ENCODE data around the gene PNMA6F. TPM values are rescaled to one million over a fixed set of nuclear protein-coding genes. Genes with fewer than 3 reads are reported as not detected.

Gene PNMA6F
- total and polyA plus RNA-seq, 2 donors (not counting 1 experiment from before 2014, with no cell fraction given) = not detected

GRCh38 chrX:153301746-153302145 lies 19.8 kb downstream of the PNMA6F start:
- TF ChIP-seq, protein P1, sequence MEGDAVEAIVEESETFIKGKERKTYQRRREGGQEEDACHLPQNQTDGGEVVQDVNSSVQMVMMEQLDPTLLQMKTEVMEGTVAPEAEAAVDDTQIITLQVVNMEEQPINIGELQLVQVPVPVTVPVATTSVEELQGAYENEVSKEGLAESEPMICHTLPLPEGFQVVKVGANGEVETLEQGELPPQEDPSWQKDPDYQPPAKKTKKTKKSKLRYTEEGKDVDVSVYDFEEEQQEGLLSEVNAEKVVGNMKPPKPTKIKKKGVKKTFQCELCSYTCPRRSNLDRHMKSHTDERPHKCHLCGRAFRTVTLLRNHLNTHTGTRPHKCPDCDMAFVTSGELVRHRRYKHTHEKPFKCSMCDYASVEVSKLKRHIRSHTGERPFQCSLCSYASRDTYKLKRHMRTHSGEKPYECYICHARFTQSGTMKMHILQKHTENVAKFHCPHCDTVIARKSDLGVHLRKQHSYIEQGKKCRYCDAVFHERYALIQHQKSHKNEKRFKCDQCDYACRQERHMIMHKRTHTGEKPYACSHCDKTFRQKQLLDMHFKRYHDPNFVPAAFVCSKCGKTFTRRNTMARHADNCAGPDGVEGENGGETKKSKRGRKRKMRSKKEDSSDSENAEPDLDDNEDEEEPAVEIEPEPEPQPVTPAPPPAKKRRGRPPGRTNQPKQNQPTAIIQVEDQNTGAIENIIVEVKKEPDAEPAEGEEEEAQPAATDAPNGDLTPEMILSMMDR (IDR thresholded peaks at IDR 0.05) = no peak
- no peak for TF ChIP-seq EZH2 (IDR thresholded peaks at IDR 0.05; ENCODE audit: borderline replicate concordance, insufficient read depth, low read depth, low read length, poor library complexity, severe bottlenecking)
- intact Hi-C loops (cut with micrococcal nuclease) = no loop called here
- no peak for DNase-seq
- Histone ChIP-seq H3K4me1 (ENCODE audit: control insufficient read depth in 2 of 2, insufficient read depth in 2 of 2, low read length in 2 of 2) (no peaks in the 10 kb centered on the region), H3K27ac (ENCODE audit: low read length in 2 of 2) (no peak overlapping the region), H3K4me2 (replicated peaks; ENCODE audit: low read depth, low read length, poor library complexity, severe bottlenecking) (no peak overlapping the region), H4K20me1 (ENCODE audit: control insufficient read depth, insufficient read depth, low read length, poor library complexity, severe bottlenecking) (no peaks in the 10 kb centered on the region), H3K27me3 (replicated peaks in 1 of 4; ENCODE audit: control extremely low read depth in 1 of 4, control insufficient read depth in 3 of 4, insufficient read depth in 4 of 4, low read length in 3 of 4) (peaks cover 0 to 2% (median 0%) of the 10 kb centered on the region in 4 experiments), H3K9ac (ENCODE audit: low read length) (no peak overlapping the region), H3K9me3 (ENCODE audit: control extremely low read depth in 1 of 3, control insufficient read depth in 2 of 3, insufficient read depth in 1 of 3, low read length in 2 of 3) (no peaks in the 10 kb centered on the region), H3K4me3 (ENCODE audit: control extremely low read depth in 1 of 5, extremely low read depth in 1 of 5, insufficient read depth in 1 of 5, low read depth in 2 of 5, low read length in 4 of 5) (no peak overlapping the region), H3K79me2 (ENCODE audit: control insufficient read depth, insufficient read depth, low read length) (no peaks in the 10 kb centered on the region), H2AFZ (ENCODE audit: insufficient read depth, low read depth, low read length, poor library complexity, severe bottlenecking) (no peak overlapping the region), H3K36me3 (replicated peaks in 1 of 2; ENCODE audit: control extremely low read depth in 1 of 2, control insufficient read depth in 1 of 2, extremely low read depth in 1 of 2, insufficient read depth in 2 of 2, low read length in 1 of 2) (no peaks in the 10 kb centered on the region)
- H3K4me3 Mint-ChIP-seq = no peak overlapping the region
- 100% methylated on average over 1 of the region's 3 CpGs for WGBS (ENCODE audit: insufficient coverage)
- H3K27ac Mint-ChIP-seq = no peak overlapping the region
- ChIA-PET CTCF (no interaction called here), POLR2A (no interaction called here)
- H3K9me3 Mint-ChIP-seq (ENCODE audit: insufficient read depth) = no peaks in the 10 kb centered on the region
- no peaks in the 10 kb centered on the region for H3K4me1 Mint-ChIP-seq
- peaks cover 31% of the 10 kb centered on the region for H3K27me3 Mint-ChIP-seq
- ATAC-seq (ENCODE audit: low read depth) = no peak

- Histone ChIP-seq H4K20me1 (ENCODE audit: control insufficient read depth, insufficient read depth, low read length, poor library complexity, severe bottlenecking) (no peaks in the 10 kb centered on the region), H3K4me2 (replicated peaks; ENCODE audit: low read depth, low read length, poor library complexity, severe bottlenecking) (no peak overlapping the region), H3K4me1 (ENCODE audit: control insufficient read depth in 2 of 2, insufficient read depth in 2 of 2, low read length in 2 of 2) (no peaks in the 10 kb centered on the region), H3K79me2 (ENCODE audit: control insufficient read depth, insufficient read depth, low read length) (no peaks in the 10 kb centered on the region), H3K27me3 (replicated peaks in 1 of 4; ENCODE audit: control extremely low read depth in 1 of 4, control insufficient read depth in 3 of 4, insufficient read depth in 4 of 4, low read length in 3 of 4) (peaks cover 0 to 3% (median 1%) of the 10 kb centered on the region in 4 experiments), H2AFZ (ENCODE audit: insufficient read depth, low read depth, low read length, poor library complexity, severe bottlenecking) (no peak overlapping the region), H3K9me3 (ENCODE audit: control extremely low read depth in 1 of 3, control insufficient read depth in 2 of 3, insufficient read depth in 1 of 3, low read length in 2 of 3) (no peaks in the 10 kb centered on the region), H3K36me3 (replicated peaks in 1 of 2; ENCODE audit: control extremely low read depth in 1 of 2, control insufficient read depth in 1 of 2, extremely low read depth in 1 of 2, insufficient read depth in 2 of 2, low read length in 1 of 2) (no peaks in the 10 kb centered on the region), H3K27ac (ENCODE audit: low read length in 2 of 2) (no peak overlapping the region), H3K4me3 (ENCODE audit: control extremely low read depth in 1 of 5, extremely low read depth in 1 of 5, insufficient read depth in 1 of 5, low read depth in 2 of 5, low read length in 4 of 5) (no peak overlapping the region), H3K9ac (ENCODE audit: low read length) (no peak overlapping the region)
- Mint-ChIP-seq H3K27me3 (peaks cover 28% of the 10 kb centered on the region), H3K4me3 (no peak overlapping the region), H3K9me3 (ENCODE audit: insufficient read depth) (no peaks in the 10 kb centered on the region), H3K4me1 (no peaks in the 10 kb centered on the region), H3K27ac (no peak overlapping the region)
- no peak for TF ChIP-seq EZH2 (IDR thresholded peaks at IDR 0.05; ENCODE audit: borderline replicate concordance, insufficient read depth, low read depth, low read length, poor library complexity, severe bottlenecking)
- TF ChIP-seq, protein P1 (IDR thresholded peaks at IDR 0.05) = no peak
- ATAC-seq (ENCODE audit: low read depth) (no peak), DNase-seq (no peak)
- intact Hi-C loops (cut with micrococcal nuclease) = no loop called here
- CTCF ChIA-PET = no interaction called here
- no CpG with 5 or more reads among the region's 5 CpGs for WGBS (ENCODE audit: insufficient coverage)
- POLR2A ChIA-PET = no interaction called here
These were observed 21.7 kb downstream of the PNMA6F start for GRCh38 chrX:153299855-153300254.
